ENCODE measurements around the gene RPRML.
"Not testable (repeated sequence)": the region's sequence is repeated elsewhere in the genome, so short reads cannot be mapped to it uniquely, and the experiment has no call there.

RPRML gene

DNA sequence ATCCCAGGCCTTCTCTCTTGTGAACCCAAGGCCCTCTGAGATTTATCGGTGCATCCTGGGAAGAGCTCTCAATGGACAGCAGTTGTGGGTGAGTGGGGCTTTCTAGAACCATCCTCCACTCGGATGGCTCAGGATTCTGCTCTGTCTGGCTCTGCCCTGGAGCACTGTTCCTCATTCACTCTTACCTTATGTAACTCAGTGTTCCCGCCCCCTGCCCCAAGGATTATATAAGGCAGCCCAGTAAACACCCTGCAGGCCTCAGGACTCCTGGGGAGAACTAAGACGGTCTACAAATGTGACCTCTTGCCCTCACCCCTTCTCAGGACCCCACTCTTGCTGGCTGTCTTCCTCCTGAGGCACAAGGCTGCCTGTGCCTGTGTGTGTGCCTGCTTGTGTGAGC lies 3.8 kb downstream of the RPRML start:
- DNase-seq, result no peak

DNA sequence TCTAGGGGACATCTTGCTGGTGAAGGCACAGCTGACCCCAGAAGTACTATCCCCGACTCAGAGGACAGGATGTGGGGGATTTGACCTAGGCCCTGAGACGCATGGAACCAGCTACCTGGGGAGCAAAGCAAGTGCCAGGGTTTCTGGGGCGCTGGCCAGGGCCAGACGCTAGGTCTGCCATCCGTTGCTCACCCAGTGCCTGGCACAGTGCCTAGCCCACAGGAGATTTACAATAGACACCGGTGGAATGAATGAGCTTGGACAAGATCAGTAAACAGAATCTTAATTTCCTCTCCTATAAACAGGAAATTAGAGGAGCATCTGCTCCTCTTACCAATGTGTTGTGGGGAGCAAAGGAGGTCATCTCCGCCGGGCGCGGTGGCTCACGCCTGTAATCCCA lies 5.0 kb downstream of the RPRML start:
- DNase-seq, result no peak

DNA sequence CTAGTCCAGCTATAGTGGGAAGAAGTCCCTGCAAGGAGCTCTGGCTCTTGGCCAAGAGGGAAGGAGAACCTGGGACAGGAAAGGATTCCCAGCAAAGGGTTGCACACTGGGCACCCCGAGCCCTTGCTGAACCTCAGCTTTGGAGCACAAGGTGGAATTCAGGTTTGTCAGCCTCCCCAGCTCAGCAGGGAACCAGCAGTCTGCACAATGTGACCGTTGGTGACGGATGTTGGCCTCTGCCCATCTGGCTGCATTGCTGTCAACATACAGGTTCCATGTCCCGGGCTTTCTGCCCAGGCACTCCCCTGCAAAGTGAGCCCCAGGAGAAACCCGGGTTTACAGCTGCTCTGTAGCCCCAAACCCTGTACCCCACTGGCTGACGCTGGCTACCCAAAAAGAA lies 6.7 kb downstream of the RPRML start:
- no peak for DNase-seq

DNA sequence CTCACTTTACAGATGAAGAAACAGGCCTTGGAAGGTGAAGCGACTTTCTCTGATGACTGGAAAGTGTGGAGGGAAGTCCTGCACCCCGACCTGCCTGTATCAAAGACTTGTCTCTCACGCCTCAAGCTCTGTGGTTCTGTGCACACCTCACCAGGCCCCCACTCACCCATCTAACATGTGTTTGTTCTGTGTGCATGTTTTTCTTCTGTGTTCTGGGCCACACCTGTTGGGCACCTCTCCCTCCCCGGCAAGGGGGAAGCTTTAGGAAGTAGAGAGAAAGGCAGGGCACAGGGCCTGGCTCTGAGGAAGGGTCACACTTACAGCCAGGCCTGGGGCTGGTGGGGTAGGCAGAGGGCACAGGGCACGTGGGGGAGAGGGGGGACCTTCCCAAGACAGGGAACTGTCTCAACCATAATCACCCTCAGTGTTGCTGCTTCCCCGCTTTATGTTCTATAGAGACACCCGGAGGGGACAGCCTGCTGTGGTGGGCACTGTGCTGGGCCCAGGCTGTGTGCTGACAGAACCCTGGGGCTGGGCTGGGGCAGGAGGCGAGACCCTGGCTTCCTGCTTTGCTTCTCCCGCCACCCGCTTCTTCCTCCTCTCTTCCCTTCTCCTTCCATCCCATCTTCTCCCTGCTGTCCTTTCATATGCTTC lies 7.3 kb downstream of the RPRML start:
- DNase-seq, result no peak

DNA sequence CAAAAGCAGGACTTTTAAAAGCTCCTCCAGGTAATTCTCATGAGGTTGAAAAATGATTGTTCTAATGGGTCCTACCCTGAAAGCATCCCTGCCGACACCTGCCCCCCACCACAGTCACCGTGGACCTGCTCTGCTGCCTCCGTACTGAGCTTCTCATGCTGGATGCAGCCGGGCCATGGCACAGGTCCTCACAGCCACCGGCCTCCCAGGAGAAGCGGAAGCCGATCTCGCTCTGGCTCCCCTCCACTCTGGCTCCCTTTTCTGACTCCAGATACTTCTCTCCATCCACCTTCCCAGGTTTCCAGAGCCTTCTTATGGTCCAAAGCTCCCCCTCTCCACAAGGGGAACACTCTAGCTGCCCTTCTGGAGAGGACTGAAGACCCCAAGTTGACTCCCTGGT lies 10.2 kb downstream of the RPRML start:
- DNase-seq, result no peak

DNA sequence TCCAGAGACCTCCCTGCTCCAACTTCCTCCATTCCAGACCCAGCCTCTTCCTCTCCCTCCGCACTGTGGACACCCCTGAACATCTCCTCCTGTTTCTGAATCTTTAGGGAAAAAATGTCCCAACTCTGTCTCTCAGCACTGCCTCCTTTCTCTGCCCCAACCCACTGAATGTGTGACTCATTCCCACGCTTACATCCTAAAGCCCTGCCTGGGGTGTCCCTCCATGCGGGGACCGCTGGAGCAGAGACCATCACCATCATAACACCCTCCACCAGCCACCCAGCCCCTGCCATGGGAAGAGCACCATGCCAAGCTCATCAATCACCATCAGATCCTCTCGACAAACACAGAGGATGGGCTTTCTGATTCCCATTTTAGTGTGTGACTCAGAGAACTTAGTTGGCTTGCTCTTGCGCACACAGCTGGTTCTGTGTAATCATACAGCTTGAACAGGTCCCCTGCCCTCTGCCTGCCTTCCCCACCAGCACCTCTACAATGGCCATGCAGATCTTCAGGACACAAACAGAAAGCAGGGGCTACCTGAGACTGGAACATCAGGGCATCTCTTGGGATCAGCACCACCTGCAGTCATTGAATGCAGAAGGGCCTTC lies 10.7 kb downstream of the RPRML start:
- no peak for DNase-seq

DNA sequence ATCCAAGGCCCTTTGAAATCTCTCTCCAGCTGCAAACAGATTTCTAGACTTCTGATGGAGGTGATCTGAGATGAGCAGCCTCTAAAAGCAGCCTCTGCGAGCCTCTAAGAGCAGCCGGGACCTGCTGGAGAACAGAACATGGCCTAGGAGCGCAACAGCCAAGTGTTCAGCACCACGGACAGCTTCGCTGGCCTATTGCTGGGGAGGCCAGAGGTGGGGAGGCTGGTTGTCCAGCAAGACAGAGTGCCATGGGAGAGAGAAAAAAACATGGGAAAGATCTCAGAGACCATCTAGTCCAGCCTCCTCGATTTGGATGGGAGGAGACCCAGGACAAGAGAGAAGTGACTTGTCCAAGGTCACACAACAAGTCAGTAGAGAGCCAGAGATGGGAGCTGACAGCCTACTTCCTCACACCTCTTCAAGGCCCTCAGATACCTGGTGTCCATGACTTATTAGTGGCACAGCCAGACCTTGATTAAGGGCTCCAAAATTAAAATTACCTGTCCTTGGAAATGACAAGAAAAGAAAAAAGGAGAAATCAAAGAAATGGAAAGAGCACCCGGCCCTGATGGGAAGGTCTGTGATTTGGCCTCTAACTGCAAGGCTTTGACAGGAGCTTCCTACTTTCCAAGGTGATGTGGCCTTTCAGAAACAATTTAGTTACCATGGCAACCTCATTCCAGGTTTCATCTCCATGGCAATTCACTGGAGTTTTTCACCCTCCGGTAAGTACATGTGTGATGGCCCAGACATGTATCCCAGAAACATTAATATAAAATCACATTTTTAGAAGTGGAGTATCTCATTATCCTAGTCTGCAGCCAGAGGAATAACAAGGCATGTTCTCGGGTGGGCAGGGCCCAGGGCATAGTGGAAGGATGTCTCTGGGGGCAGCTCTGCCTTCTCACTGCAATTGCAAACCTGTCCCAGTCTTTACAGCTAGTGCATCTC lies 14.5 kb downstream of the RPRML start:
- no peak for DNase-seq

DNA sequence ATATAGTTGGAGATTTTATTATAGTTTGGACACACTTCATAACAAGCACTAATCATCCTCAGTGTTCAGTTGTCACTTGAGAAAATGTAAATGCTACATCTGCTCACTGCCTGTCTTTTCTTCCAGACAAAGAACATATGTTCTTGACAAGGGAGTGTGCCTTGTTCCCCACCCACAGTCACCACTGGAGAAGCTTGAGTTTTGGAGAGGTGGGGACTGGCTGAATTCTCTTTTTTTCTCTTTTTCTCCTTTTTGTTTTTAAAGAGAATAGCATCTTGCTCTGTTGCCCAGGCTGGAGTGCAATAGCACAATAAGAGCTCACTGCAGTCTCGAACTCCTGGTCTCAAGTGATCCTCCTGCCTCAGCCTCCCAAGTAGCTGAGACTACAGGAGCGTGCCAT lies 15.5 kb downstream of the RPRML start:
- DNase-seq, result no peak

DNA sequence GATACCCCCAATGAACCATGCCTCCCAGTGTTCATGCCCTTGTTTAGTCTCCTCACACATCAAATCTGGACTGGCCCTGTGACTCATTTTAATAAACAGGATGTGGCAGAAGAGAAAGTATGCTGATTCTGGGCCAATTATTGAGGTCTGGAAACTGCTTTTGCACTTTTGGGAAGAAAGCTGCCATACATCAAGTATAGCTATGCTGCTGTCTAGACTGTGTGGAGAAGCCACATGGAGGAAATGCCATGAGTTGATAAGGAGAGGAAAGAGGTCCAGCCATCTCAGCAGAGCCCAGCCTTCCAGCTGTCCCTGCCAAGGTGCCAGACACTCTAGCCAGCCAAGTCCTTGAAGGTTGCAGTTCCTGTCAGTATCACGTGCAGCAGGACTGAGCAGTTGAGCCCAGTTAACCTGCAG lies 16.7 kb downstream of the RPRML start:
- DNase-seq, result no peak

DNA sequence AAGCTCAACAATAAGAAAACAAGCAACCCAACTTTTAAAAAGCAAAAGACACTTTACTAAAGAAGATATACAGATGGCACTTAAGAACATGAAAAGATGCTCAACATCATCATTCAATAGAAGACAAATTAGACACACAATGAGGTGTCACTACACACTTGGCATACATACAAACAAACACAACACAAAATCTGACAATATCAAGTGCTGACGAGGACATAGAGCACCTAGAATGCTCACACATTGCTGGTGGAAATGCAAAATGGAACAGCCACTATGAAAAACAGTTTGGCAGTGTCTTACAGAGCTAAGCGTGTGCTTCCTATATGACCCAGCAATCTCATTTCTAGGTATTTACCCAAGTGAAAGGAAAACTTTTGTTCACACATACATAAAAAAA lies 18.9 kb downstream of the RPRML start:
- DNase-seq, result no peak

DNA sequence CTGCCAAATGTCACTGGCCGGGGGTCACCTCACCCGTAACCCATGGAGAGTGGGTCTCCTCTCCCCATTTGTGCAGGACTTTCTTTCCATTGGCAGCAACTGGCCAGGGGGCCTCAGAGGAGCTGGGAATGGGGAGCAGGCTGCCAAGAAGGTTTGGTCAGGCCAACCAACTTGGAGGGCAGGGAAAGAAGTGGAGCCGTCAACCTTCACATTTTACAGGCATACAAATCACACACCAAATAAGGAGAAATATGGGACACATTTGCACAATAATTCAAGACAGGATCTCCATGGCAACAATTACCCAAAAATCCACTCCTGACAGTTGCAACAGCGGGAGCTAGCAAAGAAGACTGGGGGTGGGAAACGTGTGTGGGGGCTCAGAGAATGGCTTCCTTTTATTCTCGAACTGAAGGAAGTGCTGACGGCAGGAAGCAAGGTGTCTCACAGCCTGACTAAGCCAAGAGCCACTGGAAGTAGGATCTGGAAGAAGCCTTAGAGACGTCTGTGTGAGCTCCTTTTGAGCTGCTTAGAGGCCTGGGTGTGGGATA lies 20.9 kb downstream of the RPRML start:
- no peak for DNase-seq

DNA sequence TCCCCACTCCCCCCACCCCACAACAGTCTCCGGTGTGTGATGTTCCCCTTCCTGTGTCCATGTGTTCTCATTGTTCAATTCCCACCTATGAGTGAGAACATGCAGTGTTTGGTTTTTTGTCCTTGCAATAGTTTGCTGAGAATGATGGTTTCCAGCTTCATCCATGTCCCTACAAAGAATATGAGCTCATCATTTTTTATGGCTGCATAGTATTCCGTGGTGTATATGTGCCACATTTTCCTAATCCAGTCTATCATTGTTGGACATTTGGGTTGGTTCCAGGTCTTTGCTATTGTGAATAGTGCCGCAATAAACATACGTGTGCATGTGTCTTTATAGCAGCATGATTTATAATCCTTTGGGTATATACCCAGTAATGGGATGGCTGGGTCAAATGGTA lies 25.9 kb downstream of the RPRML start:
- DNase-seq, result not testable (repeated sequence)

DNA sequence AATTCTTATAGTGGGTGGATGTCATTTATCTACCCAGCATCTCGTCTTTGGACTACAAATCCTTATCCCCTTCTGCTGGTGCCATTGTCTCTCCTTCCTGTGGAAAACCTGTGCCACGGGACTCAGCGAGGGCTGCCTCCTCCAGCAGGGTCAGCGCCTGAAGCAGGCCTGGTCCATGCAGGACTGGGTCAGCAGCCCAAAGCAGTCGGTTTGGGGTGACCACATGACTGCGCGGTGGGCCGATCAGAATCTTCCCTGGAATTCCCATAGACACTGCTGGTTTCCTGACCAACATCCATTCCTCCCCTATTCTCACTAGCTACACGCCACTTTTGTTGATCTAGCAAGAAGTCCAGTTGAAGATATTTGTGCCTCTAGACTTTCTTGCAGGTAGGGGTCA lies 26.9 kb downstream of the RPRML start:
- no peak for DNase-seq

DNA sequence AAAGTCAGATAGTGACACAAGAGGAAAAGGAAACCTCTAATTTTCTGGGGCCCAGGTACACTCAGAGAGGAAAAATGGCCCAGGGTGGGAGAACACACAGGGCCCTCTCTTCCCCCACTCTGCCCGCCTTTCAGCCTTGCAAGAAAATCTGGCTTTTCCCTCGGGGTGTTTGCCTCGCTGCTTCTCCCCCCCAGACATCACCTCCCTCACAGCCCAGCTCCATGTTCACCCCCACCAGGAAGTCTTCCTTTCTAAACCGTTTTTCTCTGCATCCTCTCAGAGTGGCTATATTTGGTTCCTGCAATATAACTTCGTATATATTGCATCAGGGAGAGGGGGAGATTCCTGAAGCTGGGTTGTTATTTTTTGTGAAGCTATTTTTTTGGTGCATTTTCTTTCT lies 27.3 kb downstream of the RPRML start:
- no peak for DNase-seq

DNA sequence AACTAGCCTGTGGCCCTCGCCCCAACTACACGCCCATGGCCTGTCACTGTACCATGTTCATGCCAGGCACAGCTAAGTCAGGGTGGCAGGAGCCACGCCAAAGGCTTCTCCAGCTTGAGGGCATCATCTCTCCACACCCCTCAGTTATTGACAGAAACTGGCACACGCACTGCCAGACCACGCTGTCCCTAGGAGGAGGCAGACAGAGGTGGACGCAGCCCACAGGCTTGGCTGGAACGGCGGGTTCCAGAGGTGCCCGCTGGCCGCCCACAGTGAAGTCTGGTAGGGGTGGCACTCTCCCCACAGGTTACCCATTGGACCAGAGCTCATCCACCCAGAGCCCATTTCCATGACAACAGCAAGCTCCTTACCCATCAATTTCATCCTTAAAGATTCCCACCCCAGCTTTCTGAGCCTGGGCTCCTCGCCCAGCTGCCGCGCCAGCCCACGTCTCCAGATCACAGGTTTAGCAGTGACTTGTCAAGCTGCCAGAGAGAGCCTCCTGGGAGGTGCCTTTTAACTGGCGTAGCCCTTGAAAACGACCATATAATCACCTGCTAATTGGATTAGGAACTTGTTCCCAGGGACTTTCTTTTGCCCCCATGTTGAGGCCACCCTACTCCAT lies 27.9 kb downstream of the RPRML start:
- no peak for DNase-seq

DNA sequence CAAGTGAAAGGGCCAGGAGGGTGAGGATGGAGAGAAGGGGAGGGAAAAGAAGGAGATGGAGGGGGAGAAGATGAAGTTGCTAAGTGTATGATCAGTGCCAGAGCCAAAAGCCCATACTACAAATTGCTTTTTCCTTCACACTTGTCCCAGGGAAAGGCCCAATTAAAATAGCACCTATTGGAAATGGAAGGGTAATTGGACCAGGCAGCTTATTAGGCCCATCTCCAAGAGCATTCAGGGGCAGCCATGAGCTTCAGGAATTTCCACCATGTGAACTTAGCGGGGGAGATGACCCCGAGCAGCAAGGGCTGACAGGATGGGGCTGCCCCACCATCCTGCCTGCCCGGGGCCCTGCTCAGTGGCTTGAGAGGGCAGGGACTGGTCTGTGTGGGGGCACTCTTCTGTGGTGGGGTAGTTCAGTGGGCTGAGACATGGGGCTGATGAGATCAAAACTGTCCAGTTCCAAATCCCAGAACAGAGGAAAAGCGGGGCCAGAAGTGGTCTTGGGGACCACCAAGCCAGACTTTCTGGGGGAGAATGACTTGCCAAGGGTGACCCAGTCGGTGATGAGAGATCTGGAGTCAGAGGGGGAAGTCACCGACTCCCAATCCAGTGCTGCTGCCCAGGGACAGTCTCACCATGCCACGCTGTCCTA lies 28.6 kb downstream of the RPRML start:
- DNase-seq, result no peak

DNA sequence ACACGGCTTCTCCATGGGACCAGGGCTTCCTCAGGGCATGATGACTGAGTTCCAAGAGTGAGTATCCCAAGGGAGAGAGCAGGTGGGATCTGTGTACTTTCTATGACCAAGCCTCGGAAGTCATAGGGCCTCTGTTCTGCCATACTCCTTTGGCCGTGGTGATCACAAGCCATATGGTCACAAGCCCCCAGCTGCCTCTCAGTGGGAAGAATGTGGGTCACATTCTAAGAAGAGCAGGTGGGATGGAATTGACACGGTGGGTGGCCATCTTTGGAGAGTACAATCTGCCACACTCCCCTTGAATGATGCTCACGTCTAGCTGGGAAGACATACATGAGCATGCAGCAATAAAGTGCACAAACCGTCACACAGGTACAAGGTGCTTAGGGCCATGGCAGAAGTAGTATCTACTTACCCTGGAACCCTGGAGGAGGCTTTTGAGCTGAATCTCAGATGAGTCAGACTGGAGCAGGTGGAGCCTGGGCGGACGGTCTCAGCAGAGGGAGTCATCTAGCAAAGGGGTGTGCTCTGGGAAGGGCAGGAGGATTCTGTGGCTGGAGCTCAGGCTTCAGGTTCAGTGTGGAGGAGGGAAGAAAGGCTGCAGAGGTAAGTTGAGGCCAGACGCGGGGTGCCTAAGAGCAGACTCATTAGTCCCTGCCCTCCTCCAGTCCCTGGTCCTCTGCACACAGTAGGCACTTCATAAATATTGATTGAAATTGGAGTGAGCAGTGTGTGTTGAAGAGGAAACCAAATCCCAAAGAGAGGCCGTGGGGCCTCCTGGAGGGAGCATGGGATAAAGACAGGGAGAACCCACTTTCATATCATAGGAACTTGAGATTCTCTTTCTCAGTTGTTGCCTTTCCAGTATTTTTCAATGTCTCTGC lies 29.5 kb downstream of the RPRML start:
- DNase-seq, result no peak

DNA sequence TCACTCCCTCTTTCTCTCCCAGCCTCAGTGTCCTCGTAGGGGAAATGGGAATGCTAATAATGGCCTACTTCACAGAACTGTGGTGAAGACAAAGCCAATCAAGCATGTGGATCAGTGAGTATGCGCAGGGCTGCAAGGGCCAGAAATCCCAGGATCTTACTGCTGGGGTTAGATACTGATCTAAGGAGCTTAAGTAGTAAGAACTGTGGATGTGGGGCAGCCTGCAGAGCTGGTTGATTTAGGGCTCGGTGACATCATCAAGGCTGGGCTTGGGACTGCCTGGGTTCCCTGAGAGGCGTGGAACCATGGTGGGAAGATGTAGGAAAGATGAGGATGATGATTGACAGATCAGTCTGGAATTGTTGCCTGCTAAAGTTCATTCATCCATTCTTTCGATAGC lies 30.5 kb downstream of the RPRML start:
- DNase-seq, result no peak

DNA sequence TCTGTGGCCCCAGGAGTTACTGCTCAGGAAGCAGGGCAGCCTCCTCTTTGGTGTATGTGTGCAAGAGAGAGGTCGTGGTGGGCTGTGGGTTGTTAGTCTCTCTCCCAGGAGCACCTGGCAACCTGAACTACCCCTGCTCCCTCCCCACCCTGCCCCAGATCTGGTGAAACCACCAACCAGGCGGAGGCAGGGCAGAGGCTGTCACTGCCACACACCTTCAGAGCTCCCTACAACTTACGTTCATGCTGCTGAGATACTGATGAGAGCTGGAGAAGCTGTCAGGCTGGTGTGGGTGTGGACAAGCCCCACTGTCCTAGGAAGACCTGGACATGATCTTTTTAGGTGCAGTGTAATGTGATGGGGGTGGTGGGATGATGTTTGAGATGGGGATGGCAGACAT lies 31.8 kb downstream of the RPRML start:
- DNase-seq, result no peak

DNA sequence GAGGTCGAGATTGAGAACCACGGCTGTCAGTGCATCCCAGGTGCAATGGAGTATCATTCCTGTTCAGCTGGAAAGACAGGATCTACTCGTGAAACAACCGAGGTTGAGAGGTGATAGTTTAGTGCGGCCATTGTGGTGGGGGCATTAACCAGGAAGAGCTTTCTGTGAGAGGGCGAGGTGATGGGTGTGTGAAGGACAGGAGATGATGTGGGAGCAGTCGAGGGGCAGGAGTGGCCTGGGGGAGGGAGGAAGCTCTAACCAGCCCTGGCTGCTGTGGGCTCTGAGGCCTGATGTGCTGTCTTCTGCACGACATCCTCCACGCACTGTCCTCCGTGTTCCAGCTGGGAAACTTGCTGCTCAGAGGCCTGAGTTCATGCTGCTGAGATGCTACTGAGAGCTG lies 34.1 kb downstream of the RPRML start:
- no peak for DNase-seq

All from CD4-positive, alpha-beta T cell treated with Interleukin-6 for 4 hours (primary cell).